GM12874 (cell line): ENCODE results near the gene CXorf66.

ENCODE experiments used
- TF ChIP-seq, protein P1 (sequence below): IDR thresholded peaks from 2 replicates; pipeline ENCODE4 v1.5.1; 2011; ENCODE audit warnings: low read depth, mild to moderate bottlenecking, control low read depth, low read length, moderate library complexity; ENCODE audit not compliant: insufficient read depth

CXorf66 gene

DNA sequence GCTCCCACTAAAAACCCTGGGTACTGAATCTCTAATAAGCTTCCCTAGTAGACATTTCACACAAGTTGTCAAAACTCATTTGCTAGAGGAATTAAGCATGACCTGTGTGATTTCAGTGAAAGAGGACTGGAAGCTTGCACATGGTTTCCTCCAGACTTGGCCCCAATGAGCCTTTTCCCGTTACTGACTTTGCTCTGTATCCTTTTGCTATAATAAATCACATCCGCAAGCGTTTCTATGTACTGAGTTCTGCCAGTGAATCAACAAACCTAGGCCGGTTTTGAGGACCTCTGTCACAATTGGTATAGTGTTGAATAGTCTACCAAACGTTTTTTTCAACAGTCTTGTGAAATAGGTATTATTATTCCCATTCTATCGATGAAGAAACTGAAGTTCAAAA lies 40.6 kb downstream of the CXorf66 start:
- TF ChIP-seq, protein P1, sequence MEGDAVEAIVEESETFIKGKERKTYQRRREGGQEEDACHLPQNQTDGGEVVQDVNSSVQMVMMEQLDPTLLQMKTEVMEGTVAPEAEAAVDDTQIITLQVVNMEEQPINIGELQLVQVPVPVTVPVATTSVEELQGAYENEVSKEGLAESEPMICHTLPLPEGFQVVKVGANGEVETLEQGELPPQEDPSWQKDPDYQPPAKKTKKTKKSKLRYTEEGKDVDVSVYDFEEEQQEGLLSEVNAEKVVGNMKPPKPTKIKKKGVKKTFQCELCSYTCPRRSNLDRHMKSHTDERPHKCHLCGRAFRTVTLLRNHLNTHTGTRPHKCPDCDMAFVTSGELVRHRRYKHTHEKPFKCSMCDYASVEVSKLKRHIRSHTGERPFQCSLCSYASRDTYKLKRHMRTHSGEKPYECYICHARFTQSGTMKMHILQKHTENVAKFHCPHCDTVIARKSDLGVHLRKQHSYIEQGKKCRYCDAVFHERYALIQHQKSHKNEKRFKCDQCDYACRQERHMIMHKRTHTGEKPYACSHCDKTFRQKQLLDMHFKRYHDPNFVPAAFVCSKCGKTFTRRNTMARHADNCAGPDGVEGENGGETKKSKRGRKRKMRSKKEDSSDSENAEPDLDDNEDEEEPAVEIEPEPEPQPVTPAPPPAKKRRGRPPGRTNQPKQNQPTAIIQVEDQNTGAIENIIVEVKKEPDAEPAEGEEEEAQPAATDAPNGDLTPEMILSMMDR: no peak

DNA sequence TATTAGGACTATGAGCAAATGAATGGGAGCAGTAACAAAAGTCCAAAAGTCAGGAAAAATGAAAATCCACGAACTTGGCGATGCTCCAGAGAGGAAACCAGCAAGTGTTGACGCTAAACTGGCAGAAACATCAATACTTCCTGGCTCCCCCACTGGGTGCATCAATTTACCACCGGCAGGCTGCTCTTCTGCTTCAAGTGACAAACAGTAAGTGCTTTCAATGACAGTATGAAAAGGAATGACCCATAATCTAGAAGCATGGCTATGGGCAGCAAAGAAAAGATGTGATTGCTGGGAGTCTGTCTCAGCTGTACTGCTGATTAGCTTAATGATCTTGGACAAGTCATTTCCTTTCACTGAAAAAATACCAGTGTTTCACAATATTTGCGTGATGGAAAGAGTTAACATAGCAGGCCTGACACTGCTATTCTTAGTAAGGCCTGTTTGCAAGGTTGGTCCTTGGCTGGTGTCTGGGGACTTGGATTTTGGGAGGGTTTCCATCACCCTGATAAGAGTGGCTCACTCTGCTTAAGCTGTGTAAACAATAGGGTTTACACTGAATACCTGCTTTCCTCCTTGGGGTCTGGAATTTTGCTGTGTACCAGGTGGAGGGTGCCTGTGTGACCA lies 41.1 kb downstream of the CXorf66 start:
- TF ChIP-seq, protein P1: no peak

DNA sequence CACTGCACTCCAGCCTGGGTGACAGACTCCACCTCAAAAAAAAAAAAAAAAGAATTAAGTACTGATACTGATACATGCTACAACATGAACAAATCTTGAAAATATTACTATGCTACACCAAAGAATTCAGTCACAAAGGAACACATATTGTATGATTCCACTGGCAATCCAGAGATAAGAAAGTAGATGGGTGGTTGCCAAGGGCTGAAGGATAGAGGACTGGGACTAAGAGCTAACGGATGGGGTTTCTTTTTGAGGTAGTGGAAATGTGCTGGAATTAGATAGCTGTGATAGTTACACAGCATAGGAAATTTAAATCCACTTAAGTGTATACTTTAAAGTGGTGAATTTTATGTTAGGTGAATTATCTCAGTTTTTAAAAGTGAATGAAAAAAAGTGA lies 45.0 kb downstream of the CXorf66 start:
- TF ChIP-seq, protein P1: no peak

DNA sequence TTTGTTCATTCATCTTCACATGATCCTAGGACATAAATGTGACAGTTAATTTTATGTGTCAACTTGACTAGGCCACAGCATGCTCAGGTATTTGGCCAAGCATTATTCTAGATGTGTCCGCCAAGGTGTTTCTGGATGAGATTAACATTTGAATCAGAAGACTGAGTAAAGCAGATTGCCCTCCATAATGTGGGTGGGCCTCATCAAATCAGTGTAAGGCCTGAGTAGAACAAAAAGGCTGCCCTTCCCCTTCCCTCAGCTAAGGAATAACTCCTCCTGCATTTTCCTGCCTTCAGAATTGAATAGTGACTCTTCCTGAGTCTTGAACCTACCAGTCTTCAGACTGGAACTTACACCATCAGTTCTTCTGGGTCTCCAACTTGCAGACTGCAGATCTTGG lies 50.9 kb downstream of the CXorf66 start:
- TF ChIP-seq, protein P1: no peak

DNA sequence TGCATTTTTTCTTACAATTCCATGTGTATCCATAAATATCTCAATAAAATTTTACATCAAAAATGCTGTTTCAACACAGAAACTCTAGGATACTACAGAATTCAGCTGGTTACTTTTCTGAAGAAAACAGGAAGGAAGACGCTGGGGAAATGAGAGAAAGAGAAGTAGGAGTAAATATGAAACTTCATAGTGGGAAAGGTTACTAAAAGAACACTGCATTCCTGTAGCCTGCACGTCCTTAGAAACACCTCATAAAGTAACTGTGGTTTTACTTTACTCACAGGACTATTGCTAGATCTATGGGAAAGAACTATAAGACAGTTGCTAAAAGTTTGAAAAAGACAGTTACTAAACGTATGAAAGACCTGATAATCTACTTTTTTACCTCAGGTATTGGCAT lies 55.6 kb downstream of the CXorf66 start:
- TF ChIP-seq, protein P1: no peak

DNA sequence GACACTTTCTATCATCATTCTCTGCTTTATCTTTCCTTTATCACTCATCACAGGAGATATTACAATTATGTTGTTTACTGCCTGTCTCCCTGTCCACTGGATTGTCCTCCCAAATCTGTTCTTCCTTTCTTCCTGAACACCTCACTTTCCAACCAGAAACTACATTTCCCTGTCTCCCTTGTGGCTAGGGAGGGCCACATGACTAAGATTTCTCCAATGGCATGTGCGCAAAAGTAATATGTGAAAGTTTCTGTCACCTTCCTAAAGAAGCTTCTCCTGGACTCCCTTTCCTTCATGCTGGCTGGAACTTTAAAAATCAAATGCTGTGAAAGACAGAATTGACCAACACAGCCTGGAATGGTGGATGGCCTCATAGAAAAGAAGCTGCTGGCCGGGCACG lies 58.2 kb downstream of the CXorf66 start:
- TF ChIP-seq, protein P1: no peak

DNA sequence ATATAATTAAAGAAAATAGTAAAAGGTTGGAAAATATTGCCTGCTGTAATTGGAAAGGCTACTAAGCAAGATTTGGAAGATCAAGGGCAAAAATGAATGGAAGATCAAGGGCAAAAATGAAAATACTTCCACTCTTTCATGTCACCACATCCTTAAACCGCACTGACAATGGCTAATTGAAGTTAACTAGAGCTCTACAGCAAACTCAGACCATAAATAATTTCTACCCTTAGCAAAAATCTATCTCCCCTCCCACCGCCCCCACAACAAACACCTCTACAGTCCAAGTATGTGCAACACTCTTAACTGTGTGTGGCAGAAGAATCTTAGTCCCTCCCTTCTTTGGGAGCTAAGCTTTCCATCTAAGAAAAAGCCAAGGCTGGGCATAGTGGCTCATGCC lies 59.6 kb downstream of the CXorf66 start:
- TF ChIP-seq, protein P1: no peak
